Caco-2 (cell line): Measurements from ENCODE around the gene NRF1. TPM values are rescaled to one million over a fixed set of nuclear protein-coding genes. Genes with fewer than 3 reads are reported as not detected.

Experiments
- BruUV-seq: library from RNA; stranded (reverse); fragments of 400-500 nt; replicated peaks from 2 replicates; lab custom pipeline; 2021; lab: Mats Ljungman, UMichigan
- CTCF ChIA-PET: fragments of 300-600 bp; sonication (Branson Sonifier 250); formaldehyde crosslinking; loops from one replicate; lab custom pipeline; 2022; ENCODE audit warnings: antibody characterized with exemption; lab: Charles Lee
- POLR2A ChIA-PET: fragments of 300-600 bp; sonication (Branson Sonifier 250); formaldehyde crosslinking; loops from one replicate; lab custom pipeline; 2022; ENCODE audit warnings: antibody characterized with exemption; lab: Charles Lee
- DNase-seq, 2 experiments: peaks; one replicate each; pipeline versions ENCODE4 v3.0.0 to v3.0.0-alpha.2; 2020 to 2022
- H3K27me3 ChIP-seq: replicated peaks from 2 replicates; pipeline ENCODE4 v1.6.0; 2011; ENCODE audit warnings: low read length; ENCODE audit not compliant: control insufficient read depth, insufficient read depth
- H3K36me3 ChIP-seq: 2 replicates; pipeline ENCODE4 v1.5.1; 2011; ENCODE audit warnings: low read length; ENCODE audit not compliant: control insufficient read depth, insufficient read depth
- H3K4me1 ChIP-seq: fragments of 250-450 bp; sonication (Bioruptor Pico); 2 replicates; pipeline ENCODE4 v1.5.1; 2020; ENCODE audit warnings: mild to moderate bottlenecking
- H3K4me3 ChIP-seq: 2 replicates; pipeline ENCODE4 v1.5.1; 2011; ENCODE audit warnings: low read depth, mild to moderate bottlenecking, control low read depth, low read length
- H3K9me3 ChIP-seq: fragments of 250-450 bp; sonication (Bioruptor Pico); 2 replicates; pipeline ENCODE4 v1.5.1; 2020; ENCODE audit warnings: mild to moderate bottlenecking, moderate library complexity
- H3K27ac Mint-ChIP-seq: one replicate; pipeline ENCODE4 v1.8.0; 2022; ENCODE audit warnings: mixed read lengths; ENCODE audit not compliant: unreplicated experiment
- H3K27me3 Mint-ChIP-seq: one replicate; pipeline ENCODE4 v1.8.0; 2022; ENCODE audit warnings: mixed read lengths; ENCODE audit not compliant: insufficient read depth, unreplicated experiment
- H3K36me3 Mint-ChIP-seq: one replicate; pipeline ENCODE4 v1.8.0; 2022; ENCODE audit warnings: mild to moderate bottlenecking, mixed read lengths; ENCODE audit not compliant: insufficient read depth, unreplicated experiment
- H3K4me1 Mint-ChIP-seq: one replicate; pipeline ENCODE4 v1.8.0; 2022; ENCODE audit warnings: low read depth, mixed read lengths; ENCODE audit not compliant: unreplicated experiment
- H3K4me3 Mint-ChIP-seq: one replicate; pipeline ENCODE4 v1.8.0; 2022; ENCODE audit warnings: mild to moderate bottlenecking, moderate library complexity, mixed read lengths; ENCODE audit not compliant: unreplicated experiment
- H3K9me3 Mint-ChIP-seq: one replicate; pipeline ENCODE4 v1.8.0; 2022; ENCODE audit warnings: mixed read lengths; ENCODE audit not compliant: unreplicated experiment
- intact Hi-C: fragments of 100-400 bp; cut with micrococcal nuclease; formaldehyde crosslinking; loops from one replicate; pipeline ENCODE4 v1.10.0; 2022; ENCODE audit not compliant: unreplicated experiment
- total RNA-seq: library from RNA; stranded (reverse); gene quantifications from 2 replicates; pipeline ENCODE4 v1.2.3, GENCODE V29; 2022
- TF ChIP-seq, protein P1 (sequence below), 2 experiments: fragments of 200-600 bp in 1 of 2; IDR thresholded peaks; 1 replicate in 1 of 2; 2 replicates in 1 of 2; pipeline versions ENCODE4 v1.5.1 to v1.8.0; 2011 to 2022; ENCODE audit warnings: antibody characterized with exemption in 1 of 2, control low read depth in 1 of 2, inconsistent platforms in 1 of 2, low read depth in 1 of 2, low read length in 1 of 2, mild to moderate bottlenecking in 1 of 2, moderate library complexity in 1 of 2; ENCODE audit not compliant: insufficient read depth in 1 of 2, severe bottlenecking in 1 of 2, unreplicated experiment in 1 of 2

Gene NRF1
- total RNA-seq, 1 experiment from 2014 or later, result 22.5 TPM

GRCh38 chr7:129665013-129665401 is 53.5 kb downstream of the NRF1 start:
- intact Hi-C loops, result no loop called here
- Mint-ChIP-seq H3K4me3 (no peak overlapping the region), H3K27ac (no peak overlapping the region), H3K36me3 (peaks cover 24% of the 10 kb centered on the region), H3K9me3 (peaks cover 20% of the 10 kb centered on the region), H3K4me1 (no peaks in the 10 kb centered on the region), H3K27me3 (no peaks in the 10 kb centered on the region)
- H3K27me3 ChIP-seq, result no peaks in the 10 kb centered on the region
- peaks cover 1% of the 10 kb centered on the region; the same call in 1 of the 2 replicates for H3K36me3 ChIP-seq
- H3K4me1 ChIP-seq, result no peaks in the 10 kb centered on the region
- ChIA-PET CTCF (interaction anchor here (1.0 kb wide), 1 partner anchor 160 kb away, joined by 3 read pairs; no protein-coding TSS in a partner anchor), POLR2A (no interaction called here)
- DNase-seq, result no peak
- no TSS peak for BruUV-seq
- peaks cover 19% of the 10 kb centered on the region; the same call in 1 of the 2 replicates for H3K9me3 ChIP-seq
- no peak overlapping the region for H3K4me3 ChIP-seq
- TF ChIP-seq, protein P1, sequence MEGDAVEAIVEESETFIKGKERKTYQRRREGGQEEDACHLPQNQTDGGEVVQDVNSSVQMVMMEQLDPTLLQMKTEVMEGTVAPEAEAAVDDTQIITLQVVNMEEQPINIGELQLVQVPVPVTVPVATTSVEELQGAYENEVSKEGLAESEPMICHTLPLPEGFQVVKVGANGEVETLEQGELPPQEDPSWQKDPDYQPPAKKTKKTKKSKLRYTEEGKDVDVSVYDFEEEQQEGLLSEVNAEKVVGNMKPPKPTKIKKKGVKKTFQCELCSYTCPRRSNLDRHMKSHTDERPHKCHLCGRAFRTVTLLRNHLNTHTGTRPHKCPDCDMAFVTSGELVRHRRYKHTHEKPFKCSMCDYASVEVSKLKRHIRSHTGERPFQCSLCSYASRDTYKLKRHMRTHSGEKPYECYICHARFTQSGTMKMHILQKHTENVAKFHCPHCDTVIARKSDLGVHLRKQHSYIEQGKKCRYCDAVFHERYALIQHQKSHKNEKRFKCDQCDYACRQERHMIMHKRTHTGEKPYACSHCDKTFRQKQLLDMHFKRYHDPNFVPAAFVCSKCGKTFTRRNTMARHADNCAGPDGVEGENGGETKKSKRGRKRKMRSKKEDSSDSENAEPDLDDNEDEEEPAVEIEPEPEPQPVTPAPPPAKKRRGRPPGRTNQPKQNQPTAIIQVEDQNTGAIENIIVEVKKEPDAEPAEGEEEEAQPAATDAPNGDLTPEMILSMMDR (IDR thresholded peaks at IDR 0.05; ENCODE audit: insufficient read depth in 1 of 2, low read depth in 1 of 2, low read length in 1 of 2, severe bottlenecking in 1 of 2, unreplicated experiment in 1 of 2), result no peak

GRCh38 chr7:129667116-129667515 is 55.6 kb downstream of the NRF1 start:
- Histone ChIP-seq H3K9me3 (peaks cover 3% of the 10 kb centered on the region; the same call in 1 of the 2 replicates), H3K27me3 (no peaks in the 10 kb centered on the region), H3K36me3 (no peaks in the 10 kb centered on the region), H3K4me3 (no peak overlapping the region), H3K4me1 (no peaks in the 10 kb centered on the region)
- no peaks in the 10 kb centered on the region for H3K4me1 Mint-ChIP-seq
- H3K4me3 Mint-ChIP-seq, result no peak overlapping the region
- TF ChIP-seq, protein P1 (IDR thresholded peaks at IDR 0.05; ENCODE audit: insufficient read depth in 1 of 2, low read depth in 1 of 2, low read length in 1 of 2, severe bottlenecking in 1 of 2, unreplicated experiment in 1 of 2), result no peak
- no peaks in the 10 kb centered on the region for H3K27me3 Mint-ChIP-seq
- H3K9me3 Mint-ChIP-seq, result peaks cover 8% of the 10 kb centered on the region
- DNase-seq, result no peak
- POLR2A ChIA-PET, result no interaction called here
- no peak overlapping the region for H3K27ac Mint-ChIP-seq
- peaks cover 3% of the 10 kb centered on the region for H3K36me3 Mint-ChIP-seq
- intact Hi-C loops, result no loop called here
- no TSS peak for BruUV-seq
- CTCF ChIA-PET, result no interaction called here

DNA sequence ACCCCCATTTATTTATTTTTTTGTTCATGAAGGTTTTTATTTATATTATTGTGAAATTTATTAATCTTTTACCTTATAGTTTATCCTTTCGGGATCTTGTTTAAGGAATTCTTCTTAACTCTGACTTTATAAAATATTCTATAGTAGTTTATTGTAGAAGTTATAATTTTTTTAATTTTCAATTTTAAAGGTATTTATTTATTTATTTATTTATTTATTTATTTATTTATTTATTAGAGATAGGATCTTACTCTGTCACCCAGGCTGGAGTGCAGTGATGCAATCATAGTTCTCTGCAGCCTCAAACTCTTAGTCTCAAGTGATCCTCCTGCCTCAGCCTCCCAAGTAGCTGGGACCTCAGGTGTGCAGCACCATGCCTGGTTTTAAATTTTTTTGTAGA is 56.0 kb downstream of the NRF1 start:
- no TSS peak for BruUV-seq

More for the DNA sequence above, 56.0 kb downstream of the NRF1 start:
- H3K4me1 ChIP-seq, result no peaks in the 10 kb centered on the region
- TF ChIP-seq, protein P1 (IDR thresholded peaks at IDR 0.05; ENCODE audit: insufficient read depth in 1 of 2, low read depth in 1 of 2, low read length in 1 of 2, severe bottlenecking in 1 of 2, unreplicated experiment in 1 of 2), result no peak
- no peak overlapping the region for H3K27ac Mint-ChIP-seq
- peaks cover 3% of the 10 kb centered on the region for H3K9me3 Mint-ChIP-seq
- H3K9me3 ChIP-seq, result no peaks in the 10 kb centered on the region
- H3K27me3 Mint-ChIP-seq, result no peaks in the 10 kb centered on the region
- ChIA-PET CTCF (no interaction called here), POLR2A (no interaction called here)
- H3K36me3 ChIP-seq, result no peaks in the 10 kb centered on the region
- DNase-seq, result no peak
- intact Hi-C loops, result no loop called here
- no peaks in the 10 kb centered on the region for H3K27me3 ChIP-seq
- no peaks in the 10 kb centered on the region for H3K4me1 Mint-ChIP-seq
- no peaks in the 10 kb centered on the region for H3K36me3 Mint-ChIP-seq
- H3K4me3 ChIP-seq, result no peak overlapping the region
- no peak overlapping the region for H3K4me3 Mint-ChIP-seq
